ENCODE data around the gene EPHB2.

Gene EPHB2

GRCh38 chr1:22722901-22723550, 12.4 kb downstream of the EPHB2 start:
- no peak for DNase-seq

- DNase-seq, result no peak
These were observed 17.2 kb downstream of the EPHB2 start for GRCh38 chr1:22727873-22728272.

GRCh38 chr1:22728751-22729399, 18.2 kb downstream of the EPHB2 start:
- no peak for DNase-seq

DNA sequence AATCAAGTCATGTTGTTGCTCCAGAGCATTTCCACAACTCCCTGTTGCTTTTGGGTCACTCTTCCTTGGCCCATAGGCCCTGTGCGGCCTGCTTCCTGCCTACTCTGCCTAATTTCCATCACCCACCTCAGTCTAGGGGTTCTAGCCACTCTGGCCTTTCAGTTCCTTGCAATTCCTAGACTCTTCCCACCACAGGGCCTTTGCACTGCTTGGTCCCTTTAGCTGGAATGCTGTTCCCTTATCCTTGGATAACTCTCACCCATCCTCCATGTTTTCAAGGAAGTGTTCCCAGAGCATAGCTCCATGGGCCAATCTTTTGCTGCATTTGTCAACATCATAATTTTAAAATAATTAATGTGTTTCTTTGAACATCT, 18.7 kb downstream of the EPHB2 start:
- no peak for DNase-seq

DNA sequence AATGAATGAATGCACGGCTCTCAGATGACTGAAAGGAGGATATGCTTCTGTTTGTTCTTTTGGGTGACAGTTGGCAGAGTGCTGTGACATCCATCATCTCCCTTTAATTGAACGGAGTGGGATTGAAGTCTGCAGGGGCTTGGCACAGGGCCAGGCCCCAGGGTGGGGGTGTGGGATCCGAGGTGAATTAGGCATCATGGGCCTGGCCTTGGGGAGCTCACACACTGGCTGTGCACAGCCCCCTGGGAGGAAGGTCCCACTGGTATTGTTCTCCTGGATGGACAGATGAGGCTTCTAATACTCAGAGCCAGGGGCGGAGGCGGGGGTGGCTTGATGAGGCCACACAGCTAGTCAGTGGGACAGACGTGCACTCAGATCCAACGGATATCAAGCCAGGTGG, 19.3 kb downstream of the EPHB2 start:
- no peak for DNase-seq

GRCh38 chr1:22731924-22732720, 21.5 kb downstream of the EPHB2 start:
- no peak for DNase-seq

DNA sequence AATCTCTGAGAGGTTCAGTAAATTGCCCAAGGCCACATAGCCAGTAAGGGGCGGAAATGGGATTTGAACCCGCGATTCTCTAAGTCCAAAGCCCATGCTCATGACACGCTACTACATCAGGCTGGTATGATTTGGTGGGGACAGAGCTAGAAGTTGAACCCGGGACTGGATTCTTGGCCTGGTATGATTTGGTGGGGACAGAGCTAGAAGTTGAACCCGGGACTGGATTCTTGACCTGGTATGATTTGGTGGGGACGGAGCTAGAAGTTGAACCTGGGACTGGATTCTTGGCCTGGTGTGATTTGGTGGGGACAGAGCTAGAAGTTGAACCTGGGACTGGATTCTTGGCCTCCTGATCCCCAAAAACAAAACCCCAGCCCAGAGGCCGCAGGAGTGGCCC, 23.0 kb downstream of the EPHB2 start:
- no peak for DNase-seq

GRCh38 chr1:22736501-22737080, 26.0 kb downstream of the EPHB2 start:
- DNase-seq, result no peak

GRCh38 chr1:22737374-22738068, 26.9 kb downstream of the EPHB2 start:
- no peak for DNase-seq

DNA sequence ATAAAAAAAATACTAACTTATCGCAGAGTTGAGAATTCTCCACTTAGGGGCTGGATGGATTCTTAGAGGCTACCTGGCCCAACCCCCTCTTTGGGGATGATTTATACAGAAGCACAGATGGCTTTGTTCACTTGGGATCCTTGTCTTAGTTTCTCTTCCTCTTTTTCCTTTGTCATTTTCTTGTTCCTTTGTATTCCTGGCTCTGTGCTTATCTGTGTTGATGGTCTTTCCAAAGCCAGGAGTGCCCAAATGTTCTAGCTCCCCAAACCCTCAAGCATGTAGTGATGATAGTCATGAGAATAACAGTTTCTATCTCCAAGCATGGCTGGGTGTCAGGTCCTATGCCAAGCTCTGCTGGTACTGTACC, 27.4 kb downstream of the EPHB2 start:
- DNase-seq, result no peak

GRCh38 chr1:22738522-22738921, 27.9 kb downstream of the EPHB2 start:
- DNase-seq, result no peak

- no peak for DNase-seq
These were observed 29.2 kb downstream of the EPHB2 start for GRCh38 chr1:22739648-22740385.

DNA sequence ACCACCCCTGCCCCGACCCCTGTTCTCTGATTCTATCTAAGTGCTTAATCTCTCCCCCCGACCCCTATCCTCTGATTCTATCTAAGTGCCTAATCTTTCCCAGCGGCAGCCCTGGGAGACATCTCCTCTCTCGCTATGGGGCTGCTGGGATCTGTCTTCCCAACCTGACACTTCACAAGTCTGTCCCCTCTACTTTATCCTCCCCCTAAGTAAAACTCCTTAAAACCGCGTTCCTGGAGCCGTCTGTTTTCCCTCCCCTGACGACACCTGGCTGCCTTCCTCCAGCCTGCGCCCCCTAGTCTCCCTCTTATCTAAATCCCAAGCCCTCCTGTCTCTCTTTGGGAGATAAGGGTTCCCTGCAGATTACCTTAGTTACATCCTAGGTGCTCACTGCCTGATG, 30.5 kb downstream of the EPHB2 start:
- no peak for DNase-seq

- no peak for DNase-seq
These were observed 35.3 kb downstream of the EPHB2 start for GRCh38 chr1:22745669-22746585.

DNA sequence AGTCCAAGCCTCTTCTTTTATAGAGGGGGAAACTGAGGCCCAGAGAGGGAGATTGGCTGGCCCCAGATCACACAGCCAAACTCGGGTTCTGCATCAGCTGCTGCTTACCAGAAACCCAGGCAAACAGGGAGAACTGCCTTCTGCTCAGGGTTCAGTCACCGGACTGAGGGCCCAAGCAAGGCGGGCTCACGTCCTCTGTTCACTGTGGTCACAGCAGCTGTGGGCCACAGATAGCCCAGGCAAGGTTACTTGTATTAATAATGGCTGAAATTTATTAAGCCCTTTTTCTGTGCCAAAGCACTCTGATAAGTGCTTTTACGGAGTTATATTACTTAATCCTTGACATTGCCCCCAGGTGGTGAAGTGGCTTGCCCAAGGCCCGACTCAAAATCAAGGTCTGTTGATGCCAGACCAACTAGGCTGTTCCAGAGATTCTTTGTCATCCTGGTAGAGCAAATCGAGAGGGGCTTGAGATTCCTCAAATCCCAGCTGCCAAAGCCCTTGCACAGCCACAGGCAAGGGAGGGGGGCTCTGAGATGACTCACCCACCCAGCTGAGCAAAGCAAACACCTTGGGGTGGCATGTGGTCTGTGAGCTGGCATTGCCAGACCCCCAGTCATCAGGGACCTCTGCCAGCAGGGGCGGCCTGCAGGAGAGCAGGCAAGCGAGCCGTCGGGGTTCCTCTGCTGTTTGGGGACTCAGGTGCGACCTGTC, 36.5 kb downstream of the EPHB2 start:
- no peak for DNase-seq

- no peak for DNase-seq
These were observed 37.1 kb downstream of the EPHB2 start for GRCh38 chr1:22747735-22748073.

- DNase-seq, result no peak
These were observed 38.9 kb downstream of the EPHB2 start for GRCh38 chr1:22749503-22749902.

DNA sequence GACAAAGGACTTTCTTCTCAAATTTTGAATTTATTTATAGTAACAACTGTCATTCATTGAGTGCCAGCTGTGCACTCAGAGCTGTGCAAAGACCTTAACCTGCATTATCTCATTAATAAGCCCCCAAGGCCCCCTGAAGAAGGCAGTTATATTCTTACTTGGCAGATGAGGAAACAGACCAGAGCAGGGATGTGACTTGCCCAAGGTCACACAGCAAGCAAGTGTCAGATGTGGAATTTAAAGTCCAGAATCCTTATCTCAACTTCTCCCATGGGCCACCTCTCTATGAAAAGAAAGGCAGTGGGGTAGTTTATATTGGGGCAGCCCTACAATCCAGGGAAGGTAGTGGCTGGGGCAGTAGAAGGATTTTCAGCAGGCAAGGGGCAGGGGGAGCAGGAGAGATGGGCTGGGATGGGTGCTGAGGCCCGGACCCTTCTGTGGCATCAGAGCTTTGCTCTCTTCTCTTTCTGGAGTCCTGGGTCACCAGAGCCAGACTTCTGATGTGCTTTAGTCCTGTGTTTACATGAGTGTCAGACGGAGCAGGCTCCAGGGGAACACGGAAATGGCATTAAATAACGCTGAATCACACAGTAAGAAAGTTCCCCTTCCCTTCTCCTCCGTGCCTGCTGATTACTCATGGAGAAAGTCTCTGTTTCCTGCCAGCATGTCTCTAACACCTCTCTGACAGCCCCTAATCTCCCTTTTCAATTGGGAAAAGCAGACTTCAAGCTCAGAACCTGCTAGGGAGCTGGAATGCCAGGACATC, 39.5 kb downstream of the EPHB2 start:
- no peak for DNase-seq

DNA sequence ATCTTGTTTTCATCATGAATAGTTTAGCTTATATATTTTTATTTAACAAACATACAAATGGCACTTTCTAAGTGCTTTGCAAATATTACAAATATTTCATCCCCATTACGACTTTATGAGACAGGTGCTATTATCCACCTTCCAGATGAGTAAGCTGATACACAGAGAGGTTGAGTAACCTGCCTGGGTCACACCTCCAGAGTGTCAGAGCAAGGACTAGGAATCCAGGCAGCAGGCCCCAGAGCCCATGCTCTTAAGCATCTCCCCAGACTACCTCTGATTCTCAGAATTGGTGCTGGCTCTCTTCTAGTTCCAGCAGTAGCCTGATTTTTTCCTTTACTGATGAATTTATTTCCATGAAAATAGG, 40.0 kb downstream of the EPHB2 start:
- no peak for DNase-seq

DNA sequence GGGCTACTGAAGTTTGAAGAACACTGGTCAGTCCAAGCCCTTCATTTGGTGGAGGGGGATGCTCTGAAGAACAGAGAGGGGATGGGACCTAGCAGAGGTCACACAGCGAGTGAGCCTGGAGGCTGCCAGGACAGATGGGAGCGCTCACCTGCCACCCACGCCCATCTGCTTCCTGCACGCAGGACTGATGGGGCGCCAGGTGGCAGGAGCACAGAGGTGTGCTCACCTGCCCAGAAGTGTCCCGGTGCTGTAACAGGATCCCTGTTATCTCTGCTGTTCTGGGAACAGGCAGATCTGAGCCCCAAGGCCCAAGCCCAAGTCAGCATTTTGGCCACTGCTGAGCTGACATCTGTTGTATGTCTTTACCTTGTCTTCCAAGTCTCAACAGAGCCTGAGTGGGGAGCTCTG, 40.5 kb downstream of the EPHB2 start:
- DNase-seq, result no peak
